ENCODE measurements around the gene CRKL. TPM values are rescaled to one million over a fixed set of nuclear protein-coding genes. Genes with fewer than 3 reads are reported as not detected.

The CRKL gene
- total RNA-seq, 1 donor from 2014 or later, result 59.5 TPM

- H3K27me3 ChIP-seq (ENCODE audit: insufficient read depth, low read length), result no peaks in the 10 kb centered on the region
- no peak overlapping the region for H3K9ac ChIP-seq (ENCODE audit: low read length)
- no peak overlapping the region for H2AFZ ChIP-seq (ENCODE audit: low read depth, low read length)
- no peaks in the 10 kb centered on the region for H3K27me3 Mint-ChIP-seq (ENCODE audit: low read depth, unreplicated experiment)
- FAIRE-seq (no peak), DNase-seq (ENCODE audit: low read depth) (no peak)
- peaks cover 9% of the 10 kb centered on the region for H3K4me1 ChIP-seq (ENCODE audit: insufficient read depth, low read length)
- peaks cover 53% of the 10 kb centered on the region for H3K79me2 ChIP-seq (ENCODE audit: insufficient read depth, low read length)
- H3K4me1 Mint-ChIP-seq (ENCODE audit: low read depth, unreplicated experiment), result peaks cover 29% of the 10 kb centered on the region
- no peak overlapping the region for H3K27ac ChIP-seq (ENCODE audit: low read depth, low read length)
- peaks cover 32% of the 10 kb centered on the region for H3K36me3 ChIP-seq (ENCODE audit: insufficient read depth, low read length)
- H3K9me3 Mint-ChIP-seq (ENCODE audit: unreplicated experiment), result no peaks in the 10 kb centered on the region
- no peak overlapping the region for H3K4me2 ChIP-seq (ENCODE audit: low read length)
- no peak overlapping the region for H3K4me3 Mint-ChIP-seq (ENCODE audit: unreplicated experiment)
- TF ChIP-seq CTCF (IDR thresholded peaks at IDR 0.05; ENCODE audit: insufficient read depth, low read depth, low read length) (no peak), EZH2 (IDR thresholded peaks at IDR 0.05; ENCODE audit: insufficient read depth, low read length) (no peak)
- H3K4me3 ChIP-seq (ENCODE audit: insufficient read depth, low read depth, low read length), result no peak overlapping the region
- H3K27ac Mint-ChIP-seq (ENCODE audit: unreplicated experiment), result no peak overlapping the region
- peaks cover 7% of the 10 kb centered on the region for H3K36me3 Mint-ChIP-seq (ENCODE audit: low read depth, unreplicated experiment)
- H4K20me1 ChIP-seq (ENCODE audit: insufficient read depth, low read length), result peaks cover 74% of the 10 kb centered on the region
- no peaks in the 10 kb centered on the region for H3K9me3 ChIP-seq (ENCODE audit: insufficient read depth, low read depth, low read length)
Observed at GRCh38 chr22:20952544-20953341, 35.5 kb downstream of the CRKL start.

GRCh38 chr22:20953342-20953608, 36.1 kb downstream of the CRKL start:
- Mint-ChIP-seq H3K4me3 (ENCODE audit: unreplicated experiment) (no peak overlapping the region), H3K27me3 (ENCODE audit: low read depth, unreplicated experiment) (no peaks in the 10 kb centered on the region), H3K9me3 (ENCODE audit: unreplicated experiment) (no peaks in the 10 kb centered on the region), H3K4me1 (ENCODE audit: low read depth, unreplicated experiment) (peaks cover 29% of the 10 kb centered on the region), H3K36me3 (ENCODE audit: low read depth, unreplicated experiment) (peaks cover 7% of the 10 kb centered on the region), H3K27ac (ENCODE audit: unreplicated experiment) (no peak overlapping the region)
- H4K20me1 ChIP-seq (ENCODE audit: insufficient read depth, low read length), result peaks cover 69% of the 10 kb centered on the region
- H3K27ac ChIP-seq (ENCODE audit: low read depth, low read length), result no peak overlapping the region
- peaks cover 14% of the 10 kb centered on the region for H3K4me1 ChIP-seq (ENCODE audit: insufficient read depth, low read length)
- no peaks in the 10 kb centered on the region for H3K27me3 ChIP-seq (ENCODE audit: insufficient read depth, low read length)
- no peak overlapping the region for H3K9ac ChIP-seq (ENCODE audit: low read length)
- peaks cover 48% of the 10 kb centered on the region for H3K79me2 ChIP-seq (ENCODE audit: insufficient read depth, low read length)
- H3K4me2 ChIP-seq (ENCODE audit: low read length), result no peak overlapping the region
- DNase-seq (ENCODE audit: low read depth), result no peak
- H2AFZ ChIP-seq (ENCODE audit: low read depth, low read length), result no peak overlapping the region
- TF ChIP-seq CTCF (IDR thresholded peaks at IDR 0.05; ENCODE audit: insufficient read depth, low read depth, low read length) (no peak), EZH2 (IDR thresholded peaks at IDR 0.05; ENCODE audit: insufficient read depth, low read length) (no peak)
- no peaks in the 10 kb centered on the region for H3K9me3 ChIP-seq (ENCODE audit: insufficient read depth, low read depth, low read length)
- FAIRE-seq, result no peak
- H3K4me3 ChIP-seq (ENCODE audit: insufficient read depth, low read depth, low read length), result no peak overlapping the region
- peaks cover 32% of the 10 kb centered on the region for H3K36me3 ChIP-seq (ENCODE audit: insufficient read depth, low read length)

Measured in astrocyte (in vitro differentiated cells and primary cell).